HG02763 (cell line): ENCODE results near the gene CLEC17A.
A peak's percentile ranks its signal among the peaks of the same experiment; 100 is the strongest.
"Not testable (repeated sequence)": the region's sequence is repeated elsewhere in the genome, so short reads cannot be mapped to it uniquely, and the experiment has no call there.

Experiments
- ATAC-seq: cut with Tn5 transposase; IDR thresholded peaks from one replicate; pipeline ENCODE4 v1.9.1; 2021; ENCODE audit warnings: mild to moderate bottlenecking, moderate library complexity; ENCODE audit not compliant: unreplicated experiment

The CLEC17A gene

GRCh38 chr19:14558370-14559066, 24.4 kb upstream of the CLEC17A start:
- no peak for ATAC-seq

- ATAC-seq = no peak
Observed at GRCh38 chr19:14559916-14560775, 22.7 kb upstream of the CLEC17A start.

- no peak for ATAC-seq
Observed at GRCh38 chr19:14560776-14561108, 22.1 kb upstream of the CLEC17A start.

DNA sequence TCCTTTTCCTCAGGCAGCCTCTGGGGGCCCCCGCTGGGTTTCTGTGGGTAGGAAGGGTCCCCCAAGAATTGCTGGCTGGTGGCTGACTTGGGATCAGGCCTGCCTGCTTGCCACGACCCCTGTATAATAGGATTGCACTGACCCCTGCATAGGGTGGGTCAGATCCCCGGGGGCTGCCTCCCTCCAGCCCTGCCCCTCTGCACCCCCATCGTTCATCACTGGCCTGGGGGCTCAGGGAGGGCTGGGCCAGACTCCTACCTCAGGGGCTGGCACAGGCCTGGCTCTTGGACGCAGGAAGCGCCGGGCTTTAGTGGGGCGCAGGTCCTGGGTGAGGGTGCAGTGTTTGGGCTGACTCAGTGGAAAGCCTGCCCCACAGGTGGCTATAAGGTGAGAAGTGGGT, 21.6 kb upstream of the CLEC17A start:
- no peak for ATAC-seq

GRCh38 chr19:14561847-14562351, 21.0 kb upstream of the CLEC17A start:
- no peak for ATAC-seq

GRCh38 chr19:14562660-14563589, 20.0 kb upstream of the CLEC17A start:
- no peak for ATAC-seq

DNA sequence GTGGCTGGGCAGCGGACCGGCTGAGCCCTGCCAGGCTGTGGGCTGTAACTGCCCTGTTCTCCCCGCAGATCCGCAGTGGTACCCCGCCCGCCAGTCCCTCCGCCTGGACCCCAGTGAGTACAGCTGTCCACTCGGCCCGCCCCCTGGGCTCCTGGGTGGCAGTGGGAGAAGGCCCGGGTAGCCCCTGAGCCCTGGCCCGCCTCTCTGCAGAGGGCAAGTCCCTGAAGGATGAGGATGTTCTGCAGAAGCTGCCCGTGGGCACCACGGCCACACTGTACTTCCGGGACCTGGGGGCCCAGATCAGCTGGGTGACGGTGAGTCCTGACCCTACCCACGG, 19.3 kb upstream of the CLEC17A start:
- ATAC-seq = no peak

DNA sequence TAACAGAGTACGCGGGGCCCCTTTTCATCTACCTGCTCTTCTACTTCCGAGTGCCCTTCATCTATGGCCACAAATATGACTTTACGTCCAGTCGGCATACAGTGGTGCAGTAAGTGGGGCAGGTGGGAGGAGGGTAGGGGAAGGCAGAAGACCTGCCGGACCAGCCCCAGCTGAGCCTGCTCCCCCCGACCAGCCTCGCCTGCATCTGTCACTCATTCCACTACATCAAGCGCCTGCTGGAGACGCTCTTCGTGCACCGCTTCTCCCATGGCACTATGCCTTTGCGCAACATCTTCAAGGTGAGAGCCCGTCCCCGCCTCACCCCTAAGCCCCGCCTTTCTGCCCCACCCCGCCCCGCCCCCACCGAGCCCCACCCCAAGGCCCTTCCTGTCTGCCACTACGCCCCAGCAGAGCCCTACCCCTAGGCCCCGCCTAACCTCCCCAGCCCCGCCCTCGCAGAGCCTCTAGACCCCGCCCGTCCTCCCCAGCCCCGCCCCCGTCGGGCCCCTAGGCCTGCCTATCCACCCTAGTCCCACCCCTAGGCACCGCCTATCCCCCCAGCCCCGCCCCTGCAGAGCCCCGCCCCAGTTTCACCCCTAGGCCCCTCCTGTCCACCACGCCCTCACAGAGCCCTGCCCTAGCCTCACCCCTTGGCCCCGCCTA, 18.8 kb upstream of the CLEC17A start:
- no peak for ATAC-seq

DNA sequence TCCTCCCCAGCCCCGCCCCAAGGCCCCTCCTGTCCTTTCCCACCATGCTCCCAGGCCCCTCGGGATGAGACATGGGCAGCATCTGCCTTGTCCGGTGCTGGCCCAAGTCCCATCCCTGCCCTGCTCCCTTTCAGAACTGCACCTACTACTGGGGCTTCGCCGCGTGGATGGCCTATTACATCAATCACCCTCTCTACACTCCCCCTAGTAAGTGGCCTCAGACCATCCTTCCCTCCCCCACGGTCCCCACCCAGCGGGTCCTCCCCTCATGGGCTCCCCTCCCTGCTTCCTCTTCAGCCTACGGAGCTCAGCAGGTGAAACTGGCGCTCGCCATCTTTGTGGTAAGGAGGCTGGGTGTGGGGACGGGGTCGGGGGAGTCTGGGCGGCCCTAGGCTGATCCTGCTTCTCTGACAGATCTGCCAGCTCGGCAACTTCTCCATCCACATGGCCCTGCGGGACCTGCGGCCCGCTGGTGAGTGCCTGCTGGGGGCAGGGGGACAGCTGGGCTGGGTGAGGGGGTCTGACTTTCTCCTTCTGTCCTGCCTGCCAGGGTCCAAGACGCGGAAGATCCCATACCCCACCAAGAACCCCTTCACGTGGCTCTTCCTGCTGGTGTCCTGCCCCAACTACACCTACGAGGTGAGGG, 18.1 kb upstream of the CLEC17A start:
- not testable (repeated sequence) for ATAC-seq

GRCh38 chr19:14565298-14565679, 17.6 kb upstream of the CLEC17A start:
- ATAC-seq = no peak

- ATAC-seq = no peak
Observed at GRCh38 chr19:14565765-14566711, 16.8 kb upstream of the CLEC17A start.

- no peak for ATAC-seq
Observed at GRCh38 chr19:14566712-14567077, 16.2 kb upstream of the CLEC17A start.

DNA sequence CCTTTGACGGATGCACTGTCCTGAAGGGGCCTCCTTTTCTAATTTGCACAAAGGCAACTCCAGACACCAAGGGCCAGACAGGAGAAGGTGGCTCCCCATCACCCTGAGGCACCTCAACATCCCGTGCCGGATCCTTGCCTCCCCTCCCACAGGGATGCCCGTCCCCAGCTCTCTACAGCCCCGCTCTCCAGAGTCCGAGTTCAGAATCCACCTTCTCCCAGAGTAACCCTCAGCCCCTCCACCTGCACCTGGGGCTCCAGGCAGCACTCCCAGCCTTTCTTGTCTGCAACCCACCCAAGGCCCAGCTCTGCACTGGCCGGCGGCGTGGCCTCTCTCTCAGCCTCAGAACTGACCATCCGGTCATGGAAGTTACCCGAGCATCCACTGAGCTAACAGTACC, 15.8 kb upstream of the CLEC17A start:
- no peak for ATAC-seq

DNA sequence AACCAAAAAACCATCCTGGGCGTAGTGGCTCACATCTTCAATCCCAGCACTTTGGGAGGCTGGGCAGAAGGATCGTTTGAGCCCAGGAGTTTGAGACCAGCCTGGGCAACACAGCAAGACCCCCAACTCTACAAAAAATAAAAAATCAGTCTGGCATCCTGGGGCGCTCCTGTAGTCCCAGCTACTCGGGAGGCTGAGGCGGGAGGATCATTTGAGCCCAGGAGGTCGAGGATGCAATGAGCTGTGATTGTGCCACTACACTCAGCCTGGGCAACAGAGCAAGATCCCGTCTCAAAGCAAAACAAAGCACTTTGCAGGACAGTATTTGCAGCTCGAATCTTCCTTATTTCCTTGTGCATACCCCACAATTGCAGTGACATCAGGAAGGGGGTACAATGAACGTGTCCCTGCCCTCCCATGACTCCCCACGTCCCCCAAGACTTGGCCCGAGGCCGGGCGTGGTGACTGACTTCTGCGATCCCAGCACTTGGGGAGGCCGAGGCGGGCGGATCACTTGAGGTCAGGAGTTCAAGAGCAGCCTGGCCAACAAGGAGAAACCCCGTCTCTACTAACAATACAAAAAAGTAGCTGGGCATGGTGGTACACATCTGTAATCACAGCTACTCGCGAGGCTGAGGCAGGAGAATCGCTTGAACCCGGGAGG, 11.9 kb upstream of the CLEC17A start:
- ATAC-seq = no peak

DNA sequence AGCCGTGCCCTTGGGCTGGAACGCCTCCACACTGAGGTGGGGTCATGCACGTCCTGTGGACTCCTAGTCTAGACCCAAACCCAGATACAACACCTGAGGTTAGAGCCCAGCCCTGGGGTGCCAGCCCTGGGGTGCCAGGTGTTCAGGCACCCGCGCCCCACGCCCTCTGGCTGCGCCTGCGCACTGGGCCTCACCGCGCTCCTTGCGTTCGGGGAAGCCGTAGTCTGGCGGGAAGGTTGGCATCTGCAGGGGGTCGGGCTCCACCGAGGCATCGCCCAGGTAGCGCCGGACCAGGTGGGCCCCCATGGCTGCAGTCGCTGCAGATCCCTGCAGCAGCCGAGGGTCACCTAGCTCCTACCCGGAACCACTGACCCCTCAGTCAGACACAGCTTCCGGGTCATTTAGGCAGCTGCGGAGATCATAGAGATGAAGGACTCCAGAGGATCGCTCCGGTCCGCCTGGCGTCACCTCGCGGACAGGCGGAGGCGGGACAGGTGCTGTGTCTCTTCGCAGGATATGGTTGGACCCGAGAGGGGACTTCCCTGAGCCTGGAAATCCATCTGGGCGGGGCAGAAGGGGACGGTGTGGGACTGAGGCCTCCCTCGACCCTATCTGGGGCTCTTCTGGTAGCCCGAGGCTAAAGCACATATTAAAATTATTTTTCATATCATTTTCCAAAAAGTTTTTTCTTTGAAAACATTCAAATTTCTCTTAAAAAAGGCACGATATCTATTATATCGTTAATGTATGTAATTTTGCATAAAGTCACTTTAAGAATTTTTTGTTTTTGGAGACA, 11.0 kb upstream of the CLEC17A start, which contains the start of gene NDUFB7:
Gene NDUFB7 (minus strand): TSS at position 372 of the 796 bp plus-strand sequence. CDS start 66 bp downstream, at position 306.
- ATAC-seq = peak; percentile 82

- ATAC-seq = no peak
Observed at GRCh38 chr19:14575428-14575980, 7.4 kb upstream of the CLEC17A start.

GRCh38 chr19:14576363-14576762, 6.5 kb upstream of the CLEC17A start:
- no peak for ATAC-seq
